Measurements from ENCODE around the gene RFX5. TPM values are rescaled to one million over a fixed set of nuclear protein-coding genes. Genes with fewer than 3 reads are reported as not detected.

Gene RFX5
- total and polyA plus RNA-seq, 7 donors: 4.7 to 38.7 (median 17.7) TPM

DNA sequence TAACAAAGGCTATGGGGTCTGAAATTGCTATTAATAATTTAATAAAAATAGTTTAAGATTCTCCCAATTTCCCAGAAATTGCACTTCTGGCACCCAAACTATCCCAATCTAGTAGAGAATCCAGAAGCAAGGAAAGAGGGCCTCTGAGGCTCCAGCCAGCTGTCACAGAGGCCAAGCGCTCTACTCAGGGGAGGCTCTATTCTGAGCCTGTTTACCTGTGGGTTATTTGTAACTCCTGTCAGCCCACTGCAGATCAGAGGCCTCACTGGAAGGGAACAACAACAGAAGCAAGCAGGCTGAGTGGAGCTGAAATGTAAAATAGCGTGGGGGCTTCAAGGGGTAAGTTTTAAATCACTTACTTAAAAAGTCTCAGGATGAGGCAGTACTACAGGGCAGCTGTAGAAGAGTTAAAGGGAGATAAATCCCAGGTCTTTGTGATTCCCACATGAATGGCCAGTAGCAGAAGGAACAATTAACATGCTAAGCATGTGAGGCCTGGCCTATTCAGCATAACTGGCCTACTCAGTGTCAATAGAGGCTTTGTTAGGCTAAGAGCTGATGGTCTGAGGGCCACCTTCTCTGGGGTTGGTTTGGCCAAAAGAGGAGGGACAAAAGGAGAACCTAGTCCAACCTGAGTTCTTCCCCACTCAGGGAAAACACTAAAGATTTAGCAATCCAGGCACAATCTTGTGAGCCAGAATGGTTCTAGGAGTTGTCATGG, 52.1 kb downstream of the RFX5 start:
- 78 to 93% (median 88%) methylated on average over 2 of the region's 2 CpGs for WGBS, 3 donors
- Histone ChIP-seq H3K4me1 (no peaks in the 10 kb centered on the region), H3K9me3 (no peaks in the 10 kb centered on the region), H3K27ac (no peak overlapping the region), H3K27me3 (ENCODE audit: insufficient read depth in 3 of 3, low read length in 2 of 3) (no peaks in the 10 kb centered on the region), H3K4me3 (no peak overlapping the region), H3K36me3 (ENCODE audit: insufficient read depth in 1 of 2, low read depth in 1 of 2) (peaks cover 23 to 100% of the 10 kb centered on the region in 2 donors)
- TF ChIP-seq, protein P1, sequence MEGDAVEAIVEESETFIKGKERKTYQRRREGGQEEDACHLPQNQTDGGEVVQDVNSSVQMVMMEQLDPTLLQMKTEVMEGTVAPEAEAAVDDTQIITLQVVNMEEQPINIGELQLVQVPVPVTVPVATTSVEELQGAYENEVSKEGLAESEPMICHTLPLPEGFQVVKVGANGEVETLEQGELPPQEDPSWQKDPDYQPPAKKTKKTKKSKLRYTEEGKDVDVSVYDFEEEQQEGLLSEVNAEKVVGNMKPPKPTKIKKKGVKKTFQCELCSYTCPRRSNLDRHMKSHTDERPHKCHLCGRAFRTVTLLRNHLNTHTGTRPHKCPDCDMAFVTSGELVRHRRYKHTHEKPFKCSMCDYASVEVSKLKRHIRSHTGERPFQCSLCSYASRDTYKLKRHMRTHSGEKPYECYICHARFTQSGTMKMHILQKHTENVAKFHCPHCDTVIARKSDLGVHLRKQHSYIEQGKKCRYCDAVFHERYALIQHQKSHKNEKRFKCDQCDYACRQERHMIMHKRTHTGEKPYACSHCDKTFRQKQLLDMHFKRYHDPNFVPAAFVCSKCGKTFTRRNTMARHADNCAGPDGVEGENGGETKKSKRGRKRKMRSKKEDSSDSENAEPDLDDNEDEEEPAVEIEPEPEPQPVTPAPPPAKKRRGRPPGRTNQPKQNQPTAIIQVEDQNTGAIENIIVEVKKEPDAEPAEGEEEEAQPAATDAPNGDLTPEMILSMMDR (IDR thresholded peaks at IDR 0.05): no peak
- ATAC-seq (no peak), DNase-seq (no peak)
- intact Hi-C loops (cut with DNase I): no loop called here

DNA sequence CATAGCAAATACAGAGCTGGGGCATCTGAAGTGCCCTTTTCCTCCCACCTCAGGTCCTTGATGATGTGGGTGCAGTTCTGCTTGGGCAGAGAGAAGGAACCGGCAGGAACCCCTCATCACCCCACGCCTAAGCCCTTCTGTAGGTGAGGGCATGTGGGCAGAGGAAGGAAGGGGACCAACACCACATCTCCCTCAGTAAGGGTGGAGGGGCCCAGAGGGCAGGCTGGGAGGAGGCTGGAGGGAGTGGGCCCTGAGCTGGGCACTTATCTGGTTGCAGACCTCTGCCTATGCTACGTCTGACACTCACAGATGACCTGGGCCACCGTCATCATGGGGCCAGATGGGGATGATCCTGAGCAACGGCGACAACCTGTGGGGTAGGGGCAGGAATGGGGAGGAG, 54.0 kb downstream of the RFX5 start:
- Histone ChIP-seq H3K4me3 (no peak overlapping the region), H3K36me3 (ENCODE audit: insufficient read depth in 1 of 2, low read depth in 1 of 2) (peaks cover 10 to 100% of the 10 kb centered on the region in 2 donors), H3K9me3 (no peaks in the 10 kb centered on the region), H3K27me3 (ENCODE audit: insufficient read depth in 3 of 3, low read length in 2 of 3) (no peaks in the 10 kb centered on the region), H3K27ac (no peak overlapping the region), H3K4me1 (no peaks in the 10 kb centered on the region)
- TF ChIP-seq, protein P1 (IDR thresholded peaks at IDR 0.05): no peak
- DNase-seq: no peak
- 68 to 88% (median 81%) methylated on average over 5 to 6 of the region's 6 CpGs for WGBS, 3 donors
- ATAC-seq: peak in 1 of 4 donors; percentile 6
- intact Hi-C loops (cut with DNase I): no loop called here

DNA sequence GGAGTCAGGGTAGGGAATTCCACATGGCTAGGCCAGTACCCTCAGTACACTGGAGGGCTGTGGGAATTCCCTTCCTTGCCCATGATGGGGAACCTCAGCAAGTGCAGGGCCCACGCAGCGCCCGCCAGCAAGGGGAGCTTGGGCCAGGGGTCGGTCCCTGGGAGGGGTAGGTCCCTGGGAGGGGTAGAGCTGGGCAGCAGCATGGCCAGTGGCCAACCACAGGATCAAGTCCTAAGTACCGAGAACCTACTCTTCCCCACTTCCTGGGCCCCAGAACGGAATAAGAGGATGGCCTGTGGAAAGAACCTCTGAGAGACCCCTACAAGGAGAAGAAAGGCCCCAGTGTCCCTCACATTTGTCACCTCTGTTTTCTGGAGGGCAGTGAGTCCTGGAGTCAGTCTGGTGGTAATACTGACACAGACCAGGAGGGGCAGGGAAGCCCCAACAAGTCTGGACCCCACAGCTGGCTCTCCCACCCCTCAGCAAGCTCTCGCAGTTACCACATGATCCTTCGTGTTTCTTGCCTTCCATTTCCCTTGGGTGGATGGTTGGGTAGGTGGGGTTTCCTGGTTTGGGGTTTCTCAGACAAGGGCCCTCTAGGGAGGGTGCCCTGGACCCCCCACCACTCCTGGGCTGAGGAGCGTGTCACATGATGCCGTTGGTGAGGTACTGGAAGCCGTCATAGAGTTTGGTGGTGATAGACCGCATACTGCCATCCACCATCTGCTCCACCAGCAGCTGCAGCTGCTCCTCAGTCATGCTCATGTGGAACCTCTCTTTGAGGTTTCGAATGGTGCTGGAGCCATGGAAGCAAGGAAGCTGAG, 54.6 kb downstream of the RFX5 start:
- no peaks in the 10 kb centered on the region for H3K4me1 ChIP-seq
- DNase-seq (no peak), ATAC-seq (peak in 2 of 4 donors; percentile 7 to 9)
- TF ChIP-seq, protein P1 (IDR thresholded peaks at IDR 0.05): no peak
- H3K27me3 ChIP-seq (ENCODE audit: insufficient read depth in 3 of 3, low read length in 2 of 3): no peaks in the 10 kb centered on the region
- H3K27ac ChIP-seq: no peak overlapping the region
- no peak overlapping the region for H3K4me3 ChIP-seq
- no peaks in the 10 kb centered on the region for H3K9me3 ChIP-seq
- 61 to 72% (median 65%) methylated on average over 13 of the region's 13 CpGs for WGBS, 3 donors
- intact Hi-C loops (cut with DNase I): no loop called here
- peaks cover 7 to 100% of the 10 kb centered on the region in 2 donors for H3K36me3 ChIP-seq (ENCODE audit: insufficient read depth in 1 of 2, low read depth in 1 of 2)

DNA sequence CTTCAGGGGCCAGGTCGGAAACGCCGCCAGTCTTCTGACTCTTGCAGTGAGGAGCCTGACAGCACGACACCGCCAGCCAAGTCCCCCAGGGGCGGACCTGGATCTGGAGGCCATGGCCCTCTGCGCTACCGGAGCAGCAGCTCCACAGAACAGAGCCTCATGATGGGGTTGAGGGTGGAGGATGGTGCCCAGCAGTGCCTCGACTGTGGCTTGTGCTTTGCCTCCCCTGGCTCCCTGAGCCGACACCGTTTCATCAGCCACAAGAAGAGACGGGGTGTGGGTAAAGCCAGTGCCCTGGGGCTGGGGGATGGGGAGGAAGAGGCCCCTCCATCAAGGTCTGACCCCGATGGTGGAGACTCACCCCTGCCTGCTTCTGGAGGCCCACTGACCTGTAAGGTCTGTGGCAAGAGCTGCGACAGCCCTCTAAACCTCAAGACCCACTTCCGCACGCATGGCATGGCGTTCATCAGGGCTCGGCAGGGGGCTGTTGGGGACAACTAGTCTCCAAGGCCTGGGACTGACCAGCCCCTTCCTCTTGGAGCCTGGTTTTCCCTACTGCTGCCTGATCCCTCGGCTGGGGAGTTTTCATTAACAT, 56.2 kb downstream of the RFX5 start:
- ATAC-seq: no peak
- intact Hi-C loops (cut with DNase I): no loop called here
- no peak overlapping the region for H3K4me3 ChIP-seq
- no peak for DNase-seq
- H3K9me3 ChIP-seq: no peaks in the 10 kb centered on the region
- no peaks in the 10 kb centered on the region for H3K27me3 ChIP-seq (ENCODE audit: insufficient read depth in 3 of 3, low read length in 2 of 3)
- TF ChIP-seq, protein P1 (IDR thresholded peaks at IDR 0.05): no peak
- H3K4me1 ChIP-seq: no peaks in the 10 kb centered on the region
- H3K36me3 ChIP-seq (ENCODE audit: insufficient read depth in 1 of 2, low read depth in 1 of 2): peaks cover 7 to 100% of the 10 kb centered on the region in 2 donors
- 77 to 80% (median 80%) methylated on average over 18 to 19 of the region's 19 CpGs for WGBS, 3 donors
- H3K27ac ChIP-seq: no peak overlapping the region

Other genes starting within 250 kb of the RFX5 start
- gene SEMA6C, start 200.6 kb downstream of the RFX5 start, total RNA-seq: 100 to 1,000 TPM in 2 of 4 donors, 10 to 100 TPM in 2; 56.3 to 145 (median 101) TPM
- 10 to 100 TPM in 2 of 3 donors, 1 to 10 TPM in 1; 8.9 to 46.3 (median 29.5) TPM for gene SEMA6C, start 200.6 kb downstream of the RFX5 start, polyA plus RNA-seq
- gene TNFAIP8L2, start 190.6 kb downstream of the RFX5 start, total RNA-seq: 1 to 10 TPM in 1 of 4 donors, under 1 TPM in 3; 0.56 to 1.3 (median 0.74) TPM
- gene TNFAIP8L2, start 190.6 kb downstream of the RFX5 start, polyA plus RNA-seq: 1 to 10 TPM in 2 of 3 donors, under 1 TPM in 1; 0.62 to 1.1 (median 1.1) TPM
- gene LYSMD1, start 181.3 kb downstream of the RFX5 start, total RNA-seq: 10 to 100 TPM in 3 of 4 donors, 1 to 10 TPM in 1; 6.7 to 17.5 (median 12.3) TPM
- 10 to 100 TPM in 1 of 3 donors, 1 to 10 TPM in 2; 8.4 to 18.0 (median 8.6) TPM for gene LYSMD1, start 181.3 kb downstream of the RFX5 start, polyA plus RNA-seq
- gene SCNM1, start 181.1 kb downstream of the RFX5 start, total RNA-seq: 10 to 100 TPM; 23.6 to 47.9 (median 39.5) TPM
- 10 to 100 TPM; 71.0 to 78.7 (median 72.3) TPM for gene SCNM1, start 181.1 kb downstream of the RFX5 start, polyA plus RNA-seq
- 100 to 1,000 TPM; 102 to 434 (median 407) TPM for gene TMOD4, start 171.3 kb downstream of the RFX5 start, total RNA-seq
- 100 to 1,000 TPM in 2 of 3 donors, 10 to 100 TPM in 1; 17.6 to 274 (median 154) TPM for gene TMOD4, start 171.3 kb downstream of the RFX5 start, polyA plus RNA-seq
- 100 to 1,000 TPM in 1 of 4 donors, 10 to 100 TPM in 3; 38.6 to 112 (median 59.8) TPM for gene VPS72, start 157.1 kb downstream of the RFX5 start, total RNA-seq
- gene VPS72, start 157.1 kb downstream of the RFX5 start, polyA plus RNA-seq: 100 to 1,000 TPM in 1 of 3 donors, 10 to 100 TPM in 2; 30.8 to 100 (median 70.7) TPM
- gene PIP5K1A, start 148.7 kb downstream of the RFX5 start, total RNA-seq: 10 to 100 TPM; 29.5 to 46.8 (median 38.6) TPM
- gene PIP5K1A, start 148.7 kb downstream of the RFX5 start, polyA plus RNA-seq: 10 to 100 TPM; 10.8 to 35.4 (median 14.5) TPM
- 100 to 1,000 TPM; 208 to 313 (median 240) TPM for gene PSMD4, start 92.5 kb downstream of the RFX5 start, total RNA-seq
- 100 to 1,000 TPM; 298 to 486 (median 334) TPM for gene PSMD4, start 92.5 kb downstream of the RFX5 start, polyA plus RNA-seq
- gene ZNF687, start 65.0 kb downstream of the RFX5 start, total RNA-seq: 10 to 100 TPM; 10.6 to 14.8 (median 13.1) TPM
- gene ZNF687, start 65.0 kb downstream of the RFX5 start, polyA plus RNA-seq: 10 to 100 TPM in 1 of 3 donors, 1 to 10 TPM in 2; 4.6 to 13.5 (median 5.0) TPM
- gene PI4KB, start 19.8 kb downstream of the RFX5 start, total RNA-seq: 10 to 100 TPM; 51.9 to 96.4 (median 78.8) TPM
- 10 to 100 TPM; 42.6 to 66.3 (median 53.2) TPM for gene PI4KB, start 19.8 kb downstream of the RFX5 start, polyA plus RNA-seq
- 10 to 100 TPM; 19.7 to 89.2 (median 56.3) TPM for gene SELENBP1, start 25.5 kb upstream of the RFX5 start, total RNA-seq
- 10 to 100 TPM; 12.7 to 41.2 (median 26.7) TPM for gene SELENBP1, start 25.5 kb upstream of the RFX5 start, polyA plus RNA-seq
- gene PSMB4, start 52.3 kb upstream of the RFX5 start, total RNA-seq: 100 to 1,000 TPM; 149 to 285 (median 230) TPM
- 100 to 1,000 TPM; 354 to 521 (median 465) TPM for gene PSMB4, start 52.3 kb upstream of the RFX5 start, polyA plus RNA-seq
- gene POGZ, start 112.2 kb upstream of the RFX5 start, total RNA-seq: 10 to 100 TPM; 26.5 to 45.1 (median 41.8) TPM
- gene POGZ, start 112.2 kb upstream of the RFX5 start, polyA plus RNA-seq: 10 to 100 TPM in 1 of 3 donors, 1 to 10 TPM in 2; 6.7 to 13.8 (median 8.5) TPM
- under 1 TPM in 2 of 4 donors, not detected in 2; 0.10 to 0.21 TPM for gene CGN, start 164.1 kb upstream of the RFX5 start, total RNA-seq
- under 1 TPM; 0.03 to 0.12 (median 0.05) TPM for gene CGN, start 164.1 kb upstream of the RFX5 start, polyA plus RNA-seq
- 1 to 10 TPM in 3 of 4 donors, under 1 TPM in 1; 0.97 to 5.3 (median 1.7) TPM for gene TUFT1, start 193.1 kb upstream of the RFX5 start, total RNA-seq
- gene TUFT1, start 193.1 kb upstream of the RFX5 start, polyA plus RNA-seq: 1 to 10 TPM in 2 of 3 donors, under 1 TPM in 1; 0.86 to 3.0 (median 1.1) TPM

All from psoas muscle (tissue), 8 donors.